GM08714 (cell line): ENCODE data around the gene SLC12A9.
A peak's percentile ranks its signal among the peaks of the same experiment; 100 is the strongest.
"Not testable (repeated sequence)": the region's sequence is repeated elsewhere in the genome, so short reads cannot be mapped to it uniquely, and the experiment has no call there.

Experiments
- H3K4me3 ChIP-seq: fragments of 200-500 bp; sonication (Bioruptor generic); 2 replicates; pipeline ENCODE4 v1.5.1; 2014; ENCODE audit warnings: mild to moderate bottlenecking, low read length, inconsistent platforms
- ZNF274 ChIP-seq: IDR thresholded peaks from 2 replicates; pipeline ENCODE4 v1.6.1; 2012; ENCODE audit warnings: mild to moderate bottlenecking, low read depth, low read length

Gene SLC12A9

DNA sequence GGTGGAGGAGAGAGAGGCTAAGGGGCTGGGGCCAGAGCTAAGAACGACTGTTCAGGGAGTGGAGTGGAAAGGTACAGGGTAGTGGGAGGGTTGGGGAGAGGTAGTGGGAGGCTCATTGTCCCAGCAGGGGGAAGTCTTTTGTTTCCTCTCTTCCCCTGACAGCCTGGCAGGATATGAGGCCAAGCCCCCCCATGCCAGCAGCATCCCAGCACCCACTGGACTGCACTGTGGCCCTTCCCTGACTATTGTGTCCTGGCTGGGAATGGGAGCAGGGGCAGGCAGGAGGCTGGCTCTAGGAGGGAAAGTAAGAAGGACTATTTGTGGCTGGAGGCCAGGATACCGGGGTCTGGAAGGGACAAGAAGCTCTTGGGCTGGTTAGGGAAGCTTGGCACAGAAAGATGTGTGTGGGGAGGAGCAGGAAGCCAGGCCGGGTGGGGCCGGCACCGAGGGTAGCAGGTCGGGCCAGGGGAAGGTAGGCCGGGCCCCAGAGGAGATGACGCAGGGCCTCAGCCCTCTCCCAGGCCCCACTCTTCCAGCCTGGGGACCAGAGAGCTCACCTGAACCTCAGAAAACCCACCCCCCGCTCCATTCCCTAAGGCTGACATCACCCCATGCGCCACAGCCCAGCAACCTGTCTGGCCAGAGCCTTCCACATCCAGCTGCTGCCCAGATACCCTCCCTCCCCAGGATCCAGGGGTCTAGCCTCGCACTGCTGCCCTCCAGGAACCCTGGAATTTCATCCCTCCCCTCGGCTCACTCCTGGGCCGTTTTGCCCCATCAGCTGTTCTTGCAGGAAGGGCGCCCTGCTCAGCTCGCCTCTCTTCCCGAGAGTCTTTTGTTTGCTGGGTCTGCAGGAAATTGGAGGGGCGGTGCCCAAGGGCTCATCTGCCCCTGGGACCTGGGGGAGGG is 16.4 kb upstream of the SLC12A9 start:
- no peak for TF ChIP-seq ZNF274

DNA sequence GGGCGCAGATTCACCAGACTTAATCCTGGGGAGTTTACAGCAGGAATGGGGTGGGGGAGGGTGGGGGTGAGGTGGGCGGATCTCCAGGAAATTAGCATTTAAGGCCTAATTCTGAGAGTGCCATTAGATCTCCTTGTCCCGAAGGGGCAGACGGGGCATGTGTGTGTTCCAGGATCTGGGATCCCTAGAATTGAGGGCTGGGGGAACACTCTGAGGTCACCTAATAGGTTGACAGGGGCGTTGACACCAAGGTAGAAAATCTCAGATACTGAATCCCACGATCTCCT is 15.8 kb upstream of the SLC12A9 start:
- TF ChIP-seq ZNF274, result no peak
- peak overlapping the region; percentile 34; the same call in 1 of the 2 replicates for H3K4me3 ChIP-seq

More for the DNA sequence above, 16.4 kb upstream of the SLC12A9 start:
- no peak overlapping the region for H3K4me3 ChIP-seq

DNA sequence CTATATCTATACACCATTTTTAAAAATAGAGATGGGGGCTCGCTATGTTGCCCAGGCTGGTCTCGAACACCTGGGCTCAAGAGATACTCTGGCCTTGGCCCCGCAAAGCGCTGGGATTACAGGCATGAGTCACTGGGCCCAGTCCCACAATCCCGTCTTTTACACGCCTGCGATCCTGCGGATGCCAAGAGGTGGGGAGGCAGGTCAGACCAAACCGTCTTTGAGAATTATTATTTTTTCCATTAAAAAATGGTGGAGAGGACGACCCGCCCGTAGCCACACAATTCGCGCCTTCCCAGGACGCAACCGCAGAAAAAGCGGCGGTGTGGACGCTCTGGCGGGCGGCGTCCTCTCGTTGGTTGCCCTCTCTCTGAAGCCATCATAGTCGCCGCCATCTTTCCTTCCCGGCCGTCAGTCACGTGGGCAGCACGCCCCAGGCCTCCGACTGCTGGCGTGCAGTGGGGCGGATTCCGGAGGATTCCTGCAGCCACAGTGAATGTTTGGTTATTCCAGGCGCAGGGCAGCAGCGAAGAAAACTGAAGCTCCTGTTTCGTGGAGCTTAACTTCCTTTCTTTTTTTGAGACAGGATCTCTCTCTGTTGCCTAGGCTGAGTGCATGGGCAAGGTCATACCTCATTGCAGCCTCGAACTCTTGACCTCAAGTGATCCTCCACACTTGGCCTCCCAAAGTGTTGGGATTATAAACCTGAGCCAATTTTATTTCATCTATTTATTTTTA is 15.2 kb upstream of the SLC12A9 start:
- TF ChIP-seq ZNF274, result no peak
- H3K4me3 ChIP-seq, result peak overlapping the region; percentile 34; the same call in 1 of the 2 replicates

DNA sequence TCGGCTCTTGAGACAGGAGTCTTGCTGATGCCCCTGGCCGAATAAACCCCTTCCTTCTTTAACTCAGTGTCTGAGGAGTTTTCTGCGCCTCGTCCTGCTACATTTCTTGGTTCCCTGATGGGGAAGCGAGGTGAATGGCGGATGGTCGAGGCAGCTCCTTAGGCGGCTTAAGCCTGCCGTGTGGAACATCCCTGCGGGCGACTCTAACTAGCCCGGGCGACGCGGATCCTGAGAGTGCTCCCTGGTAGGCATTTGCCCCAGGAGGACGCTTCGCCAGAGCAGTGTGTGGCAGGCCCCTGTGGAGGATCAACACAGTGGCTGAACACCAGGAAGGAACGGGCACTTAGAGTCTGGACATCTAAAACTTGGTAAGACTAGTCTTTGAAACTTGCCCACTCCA is 13.2 kb upstream of the SLC12A9 start:
- TF ChIP-seq ZNF274, result no peak
- no peak overlapping the region for H3K4me3 ChIP-seq

DNA sequence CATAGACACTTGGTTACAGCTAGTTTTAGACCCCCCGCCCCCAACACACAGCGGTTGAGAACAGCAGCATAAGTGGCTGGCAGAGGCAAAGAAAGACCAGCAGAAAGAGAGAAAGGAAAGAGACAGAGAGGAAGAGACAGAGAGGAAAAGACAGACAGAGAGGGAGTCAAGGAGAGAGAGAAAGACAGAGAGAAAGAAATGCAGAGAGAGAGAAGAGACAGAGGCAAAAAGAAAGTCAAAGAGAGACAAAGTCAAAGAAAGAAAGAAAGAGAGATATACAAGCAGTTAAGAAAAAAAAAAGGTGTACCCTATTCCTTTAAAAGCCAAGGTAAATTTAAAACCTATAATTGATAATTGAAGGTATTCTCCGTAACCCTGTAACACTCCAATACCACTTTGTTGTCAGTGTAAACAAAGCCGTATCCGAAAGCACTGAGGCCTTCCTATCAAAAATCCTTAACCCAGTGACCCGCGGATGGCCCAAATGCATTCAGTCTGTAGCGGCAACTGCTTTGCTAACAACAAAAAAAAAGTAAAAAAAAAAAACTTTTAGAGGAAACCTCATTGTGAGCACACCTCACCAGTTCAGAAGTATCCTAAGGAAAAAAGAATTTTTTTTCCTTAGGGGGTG is 11.9 kb upstream of the SLC12A9 start:
- no peak overlapping the region for H3K4me3 ChIP-seq
- TF ChIP-seq ZNF274, result no peak

DNA sequence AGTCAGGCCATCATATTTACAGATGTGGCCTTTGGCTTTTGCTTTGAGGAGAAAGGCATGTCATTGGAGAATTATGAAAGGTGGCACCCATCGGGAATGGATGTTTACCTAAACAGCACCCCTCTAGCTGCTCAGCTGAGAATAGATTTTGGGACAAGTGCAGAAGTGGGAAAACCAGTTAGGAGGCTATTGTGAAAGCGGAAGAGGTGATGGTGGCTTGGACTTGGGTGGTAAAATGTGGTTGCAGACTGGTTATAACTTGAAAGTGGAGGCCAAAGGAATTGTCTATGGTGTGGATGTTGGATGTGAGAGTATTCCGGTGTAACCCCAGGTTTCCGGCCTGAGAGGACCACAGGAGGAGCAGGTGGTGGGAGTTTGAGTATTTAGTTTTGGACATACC is 5.2 kb upstream of the SLC12A9 start:
- H3K4me3 ChIP-seq, result no peak overlapping the region
- no peak for TF ChIP-seq ZNF274

DNA sequence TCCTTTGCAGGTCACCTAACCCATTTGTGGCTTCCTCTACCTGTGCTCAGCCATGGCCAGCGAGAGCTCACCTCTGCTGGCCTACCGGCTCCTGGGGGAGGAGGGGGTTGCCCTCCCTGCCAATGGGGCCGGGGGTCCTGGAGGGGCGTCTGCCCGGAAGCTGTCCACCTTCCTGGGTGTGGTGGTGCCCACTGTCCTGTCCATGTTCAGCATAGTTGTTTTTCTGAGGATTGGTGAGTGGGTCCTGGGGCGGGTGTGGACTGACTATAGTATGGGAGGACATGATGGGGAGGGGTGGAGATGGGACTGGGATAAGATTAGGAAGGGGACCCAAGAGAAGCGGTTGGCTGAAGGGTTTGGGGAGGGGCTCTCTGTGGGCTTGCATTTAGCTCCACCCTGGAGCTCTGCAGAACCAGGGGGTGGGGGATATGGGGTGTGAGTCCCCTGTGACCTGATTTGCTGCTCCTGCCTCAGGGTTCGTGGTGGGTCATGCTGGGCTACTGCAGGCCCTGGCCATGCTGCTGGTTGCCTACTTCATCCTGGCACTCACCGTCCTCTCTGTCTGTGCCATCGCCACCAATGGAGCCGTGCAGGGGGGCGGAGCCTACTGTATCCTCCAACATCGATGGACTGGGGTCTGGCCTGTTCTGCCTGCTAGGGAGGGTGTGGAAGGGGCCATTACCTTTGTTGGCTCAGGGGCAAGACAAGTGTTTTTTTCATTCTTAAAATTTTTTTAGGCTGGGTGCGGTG is 1.8 kb downstream of the SLC12A9 start:
- no peak overlapping the region for H3K4me3 ChIP-seq
- no peak for TF ChIP-seq ZNF274

DNA sequence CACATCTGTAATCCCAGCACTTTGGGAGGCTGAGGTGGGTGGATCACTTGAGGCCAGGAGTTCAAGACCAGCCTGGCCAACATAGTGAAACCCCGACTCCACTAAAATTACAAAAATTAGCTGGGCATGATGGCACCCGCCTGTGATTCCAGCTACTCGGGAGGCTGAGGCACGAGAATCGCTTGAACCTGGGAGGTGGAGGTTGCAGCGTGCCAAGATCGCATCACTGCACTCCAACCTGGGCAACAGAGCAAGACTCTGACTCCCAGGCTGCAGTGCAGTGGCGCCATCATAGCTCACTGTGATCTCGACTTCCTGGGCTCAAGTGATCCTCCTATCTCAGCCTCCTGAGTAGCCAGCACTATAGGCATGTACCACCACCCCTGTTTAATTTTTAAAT is 2.4 kb downstream of the SLC12A9 start:
- H3K4me3 ChIP-seq, result not testable (repeated sequence)

GRCh38 chr7:100855515-100855914 is 3.0 kb downstream of the SLC12A9 start:
- TF ChIP-seq ZNF274, result no peak
- no peak overlapping the region for H3K4me3 ChIP-seq

DNA sequence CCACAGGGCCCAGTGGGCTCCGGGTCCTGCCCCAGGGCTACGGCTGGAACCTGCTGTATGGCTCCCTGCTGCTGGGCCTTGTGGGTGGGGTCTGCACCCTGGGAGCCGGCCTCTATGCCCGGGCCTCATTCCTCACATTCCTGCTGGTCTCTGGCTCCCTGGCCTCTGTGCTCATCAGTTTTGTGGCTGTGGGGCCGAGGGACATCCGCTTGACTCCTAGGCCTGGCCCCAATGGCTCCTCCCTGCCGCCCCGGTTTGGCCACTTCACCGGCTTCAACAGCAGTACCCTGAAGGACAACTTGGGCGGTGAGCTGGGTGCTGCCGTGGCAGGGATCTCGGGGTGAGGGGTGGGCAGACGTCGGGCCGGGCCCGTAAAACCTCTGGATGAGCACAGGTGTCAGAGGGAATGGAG is 4.4 kb downstream of the SLC12A9 start:
- no peak overlapping the region for H3K4me3 ChIP-seq
- no peak for TF ChIP-seq ZNF274

DNA sequence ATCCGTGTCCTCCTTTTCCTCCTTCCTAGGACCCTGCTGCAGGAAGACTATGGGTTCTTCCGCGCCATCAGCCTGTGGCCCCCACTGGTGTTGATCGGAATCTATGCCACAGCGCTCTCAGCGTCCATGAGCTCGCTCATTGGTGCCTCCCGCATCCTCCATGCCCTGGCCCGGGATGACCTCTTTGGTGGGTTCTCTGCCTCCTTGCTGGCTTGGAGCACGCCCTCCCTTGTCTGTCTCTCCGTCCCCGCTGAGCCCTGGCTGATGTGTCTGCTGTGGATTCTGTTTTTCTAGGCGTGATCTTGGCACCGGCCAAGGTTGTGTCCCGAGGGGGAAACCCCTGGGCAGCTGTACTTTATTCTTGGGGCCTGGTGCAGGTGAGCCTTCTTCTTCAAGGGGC is 7.3 kb downstream of the SLC12A9 start:
- no peak for TF ChIP-seq ZNF274
- H3K4me3 ChIP-seq, result no peak overlapping the region

DNA sequence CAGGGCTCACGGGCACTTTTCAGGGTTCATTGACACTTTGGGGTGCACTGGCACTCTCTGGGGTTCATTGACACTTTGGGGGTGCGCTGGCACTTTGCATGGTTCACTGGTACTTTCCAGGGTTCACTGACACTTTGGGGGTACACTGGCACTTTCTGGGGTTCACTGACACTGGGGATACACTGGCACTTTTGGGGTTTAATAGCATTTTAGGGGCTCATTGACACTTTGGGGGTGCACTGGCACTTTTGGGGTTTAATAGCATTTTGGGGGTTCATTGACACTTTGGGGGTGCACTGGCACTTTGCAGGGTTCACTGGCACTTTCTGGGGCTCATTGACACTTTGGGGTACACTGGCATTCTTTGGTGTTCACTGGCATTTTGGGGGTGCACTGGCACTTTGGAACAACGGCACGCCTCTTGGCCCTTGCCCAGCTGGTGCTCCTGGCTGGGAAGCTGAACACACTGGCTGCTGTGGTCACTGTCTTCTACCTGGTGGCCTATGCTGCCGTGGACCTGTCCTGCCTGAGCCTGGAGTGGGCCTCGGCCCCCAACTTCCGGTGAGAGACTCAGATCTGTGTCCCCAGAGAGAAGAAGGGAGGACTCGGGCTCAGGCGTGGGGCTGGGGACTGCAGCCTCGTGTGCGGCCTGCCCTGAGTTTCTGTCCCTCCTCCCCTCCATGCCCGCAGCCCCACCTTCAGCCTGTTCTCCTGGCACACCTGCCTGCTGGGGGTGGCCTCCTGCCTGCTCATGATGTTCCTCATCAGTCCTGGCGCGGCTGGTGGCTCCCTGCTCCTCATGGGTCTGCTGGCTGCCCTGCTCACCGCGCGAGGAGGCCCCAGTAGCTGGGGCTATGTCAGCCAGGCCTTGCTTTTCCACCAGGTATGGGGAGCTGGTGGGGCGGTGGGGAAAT is 8.4 kb downstream of the SLC12A9 start:
- TF ChIP-seq ZNF274, result no peak
- no peak overlapping the region for H3K4me3 ChIP-seq

GRCh38 chr7:100861616-100861985 is 9.1 kb downstream of the SLC12A9 start:
- TF ChIP-seq ZNF274, result no peak
- no peak overlapping the region for H3K4me3 ChIP-seq
